ENCODE measurements around the gene CRABP1.

DNA sequence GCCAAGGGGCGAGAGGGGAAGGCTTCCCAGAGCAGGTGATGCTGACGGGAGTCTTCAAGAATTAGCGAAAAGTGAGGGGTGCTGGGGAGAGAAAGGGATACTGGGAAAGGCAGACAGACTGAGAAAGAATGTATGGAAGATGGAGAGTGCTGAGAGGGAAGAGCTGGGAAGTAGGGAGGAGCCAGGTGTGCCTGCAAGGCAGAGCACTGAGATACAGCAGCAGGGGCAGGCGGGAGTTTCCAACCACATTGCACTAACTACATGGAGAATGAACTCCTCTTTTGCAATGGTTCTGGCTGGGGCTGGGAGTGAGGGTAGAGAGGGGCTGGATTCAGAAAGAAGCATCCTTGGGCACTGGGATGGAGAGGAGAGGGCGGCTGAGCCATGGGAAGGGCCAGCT is 16.0 kb upstream of the CRABP1 start:
- TF ChIP-seq CTCF (conservative IDR thresholded peaks at IDR 0.05 in 1 of 2, IDR thresholded peaks at IDR 0.05 in 1 of 2; ENCODE audit: extremely low read depth in 1 of 2, insufficient read depth in 1 of 2, low read depth in 1 of 2, low read length in 2 of 2) (no peak), EZH2 (IDR thresholded peaks at IDR 0.05; ENCODE audit: borderline replicate concordance, low read length) (no peak)

Data from mammary epithelial cell (primary cell).